Ishikawa (cell line): ENCODE measurements around the gene FGR.

ENCODE experiments used
- CEBPB ChIP-seq: IDR thresholded peaks from 2 replicates; pipeline ENCODE4 v1.6.1; 2012
- CREB1 ChIP-seq: IDR thresholded peaks from 2 replicates; pipeline ENCODE4 v1.6.1; 2012; ENCODE audit warnings: low read depth
- EGR1 ChIP-seq: IDR thresholded peaks from 2 replicates; pipeline ENCODE4 v1.6.1; 2012
- EP300 ChIP-seq: IDR thresholded peaks from 2 replicates; pipeline ENCODE4 v1.6.1; 2012; ENCODE audit warnings: borderline replicate concordance
- FOXM1 ChIP-seq: IDR thresholded peaks from 2 replicates; pipeline ENCODE4 v1.6.1; 2012; ENCODE audit warnings: low read depth, borderline replicate concordance
- NFIC ChIP-seq: IDR thresholded peaks from 2 replicates; pipeline ENCODE4 v1.6.1; 2012
- RAD21 ChIP-seq: IDR thresholded peaks from 2 replicates; pipeline ENCODE4 v1.6.1; 2012; ENCODE audit warnings: low read depth
- TAF1 ChIP-seq: IDR thresholded peaks from 2 replicates; pipeline ENCODE4 v1.6.1; 2012; ENCODE audit warnings: low read depth, mild to moderate bottlenecking
- TCF12 ChIP-seq: IDR thresholded peaks from 2 replicates; pipeline ENCODE4 v1.6.1; 2012; ENCODE audit warnings: low read depth
- TEAD4 ChIP-seq: IDR thresholded peaks from 2 replicates; pipeline ENCODE4 v1.6.1; 2012
- YY1 ChIP-seq: IDR thresholded peaks from 2 replicates; pipeline ENCODE4 v1.6.1; 2012; ENCODE audit warnings: low read depth
- ZBTB7A ChIP-seq: IDR thresholded peaks from 2 replicates; pipeline ENCODE4 v1.6.1; 2012; ENCODE audit warnings: low read depth
- TF ChIP-seq, protein P1 (sequence below): IDR thresholded peaks from 2 replicates; pipeline ENCODE4 v1.6.1; 2012
- TF ChIP-seq, protein P2 (sequence below): IDR thresholded peaks from 2 replicates; pipeline ENCODE4 v1.6.1; 2012; ENCODE audit warnings: low read depth, mild to moderate bottlenecking

DNA sequence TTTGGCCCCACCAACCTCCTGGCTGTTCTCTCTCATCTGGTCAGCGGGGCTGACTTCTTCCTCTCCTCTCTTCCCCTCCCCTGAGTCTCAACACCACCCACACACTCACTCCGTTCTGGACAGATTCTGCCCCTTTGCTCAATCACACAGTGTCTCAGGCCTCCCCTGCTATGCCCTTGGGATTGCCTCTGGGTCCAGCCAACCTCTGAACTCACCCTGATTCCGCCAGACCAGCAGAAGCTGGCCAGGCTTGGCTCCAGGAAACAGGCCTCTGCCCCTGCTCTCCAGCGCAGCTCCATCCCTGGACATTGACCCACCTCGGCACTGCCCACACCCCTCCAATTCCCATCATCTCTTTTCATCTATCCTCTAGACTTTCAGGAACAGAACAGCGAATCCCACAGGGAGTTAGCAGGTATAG lies 53.2 kb downstream of the FGR start:
- TF ChIP-seq EP300 (no peak), RAD21 (no peak), TAF1 (no peak), TEAD4 (no peak), CEBPB (no peak), YY1 (no peak), FOXM1 (no peak), TCF12 (no peak), NFIC (no peak), CREB1 (no peak), ZBTB7A (no peak), EGR1 (no peak)
- TF ChIP-seq, protein P1, sequence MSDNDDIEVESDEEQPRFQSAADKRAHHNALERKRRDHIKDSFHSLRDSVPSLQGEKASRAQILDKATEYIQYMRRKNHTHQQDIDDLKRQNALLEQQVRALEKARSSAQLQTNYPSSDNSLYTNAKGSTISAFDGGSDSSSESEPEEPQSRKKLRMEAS, result no peak
- TF ChIP-seq, protein P2, sequence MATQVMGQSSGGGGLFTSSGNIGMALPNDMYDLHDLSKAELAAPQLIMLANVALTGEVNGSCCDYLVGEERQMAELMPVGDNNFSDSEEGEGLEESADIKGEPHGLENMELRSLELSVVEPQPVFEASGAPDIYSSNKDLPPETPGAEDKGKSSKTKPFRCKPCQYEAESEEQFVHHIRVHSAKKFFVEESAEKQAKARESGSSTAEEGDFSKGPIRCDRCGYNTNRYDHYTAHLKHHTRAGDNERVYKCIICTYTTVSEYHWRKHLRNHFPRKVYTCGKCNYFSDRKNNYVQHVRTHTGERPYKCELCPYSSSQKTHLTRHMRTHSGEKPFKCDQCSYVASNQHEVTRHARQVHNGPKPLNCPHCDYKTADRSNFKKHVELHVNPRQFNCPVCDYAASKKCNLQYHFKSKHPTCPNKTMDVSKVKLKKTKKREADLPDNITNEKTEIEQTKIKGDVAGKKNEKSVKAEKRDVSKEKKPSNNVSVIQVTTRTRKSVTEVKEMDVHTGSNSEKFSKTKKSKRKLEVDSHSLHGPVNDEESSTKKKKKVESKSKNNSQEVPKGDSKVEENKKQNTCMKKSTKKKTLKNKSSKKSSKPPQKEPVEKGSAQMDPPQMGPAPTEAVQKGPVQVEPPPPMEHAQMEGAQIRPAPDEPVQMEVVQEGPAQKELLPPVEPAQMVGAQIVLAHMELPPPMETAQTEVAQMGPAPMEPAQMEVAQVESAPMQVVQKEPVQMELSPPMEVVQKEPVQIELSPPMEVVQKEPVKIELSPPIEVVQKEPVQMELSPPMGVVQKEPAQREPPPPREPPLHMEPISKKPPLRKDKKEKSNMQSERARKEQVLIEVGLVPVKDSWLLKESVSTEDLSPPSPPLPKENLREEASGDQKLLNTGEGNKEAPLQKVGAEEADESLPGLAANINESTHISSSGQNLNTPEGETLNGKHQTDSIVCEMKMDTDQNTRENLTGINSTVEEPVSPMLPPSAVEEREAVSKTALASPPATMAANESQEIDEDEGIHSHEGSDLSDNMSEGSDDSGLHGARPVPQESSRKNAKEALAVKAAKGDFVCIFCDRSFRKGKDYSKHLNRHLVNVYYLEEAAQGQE, result no peak
